ENCODE measurements around the gene DGCR6L.
A peak's percentile ranks its signal among the peaks of the same experiment; 100 is the strongest.
"Not testable (repeated sequence)": the region's sequence is repeated elsewhere in the genome, so short reads cannot be mapped to it uniquely, and the experiment has no call there.

The DGCR6L gene

GRCh38 chr22:20319745-20320658 is at the start of gene DGCR6L:
Gene DGCR6L (minus strand): TSS chr22:20320060. CDS start chr22:20319988, 72 bp downstream.
- DNase-seq, result peak; percentile 61 to 96 (median 86)

- not testable (repeated sequence) for DNase-seq
Observed at GRCh38 chr22:20368875-20369274, 49.0 kb upstream of the DGCR6L start.

GRCh38 chr22:20366841-20367240 is 47.0 kb upstream of the DGCR6L start:
- not testable (repeated sequence) for DNase-seq

GRCh38 chr22:20364335-20365260 is 44.7 kb upstream of the DGCR6L start:
- DNase-seq, result not testable (repeated sequence)

GRCh38 chr22:20362403-20362802 is 42.5 kb upstream of the DGCR6L start:
- not testable (repeated sequence) for DNase-seq

- not testable (repeated sequence) for DNase-seq
Observed at GRCh38 chr22:20361752-20362229, 41.9 kb upstream of the DGCR6L start.

GRCh38 chr22:20360866-20361751 is 41.2 kb upstream of the DGCR6L start:
- DNase-seq, result not testable (repeated sequence)

GRCh38 chr22:20360261-20360660 is 40.4 kb upstream of the DGCR6L start:
- DNase-seq, result not testable (repeated sequence)

- not testable (repeated sequence) for DNase-seq
Observed at GRCh38 chr22:20358503-20359239, 38.8 kb upstream of the DGCR6L start.

- DNase-seq, result not testable (repeated sequence)
Observed at GRCh38 chr22:20357967-20358366, 38.1 kb upstream of the DGCR6L start.

- DNase-seq, result not testable (repeated sequence)
Observed at GRCh38 chr22:20356906-20357305, 37.0 kb upstream of the DGCR6L start.

GRCh38 chr22:20355939-20356636 is 36.2 kb upstream of the DGCR6L start:
- DNase-seq, result not testable (repeated sequence)

- no peak for DNase-seq
Observed at GRCh38 chr22:20354238-20354975, 34.5 kb upstream of the DGCR6L start.

GRCh38 chr22:20352536-20352935 is 32.7 kb upstream of the DGCR6L start:
- not testable (repeated sequence) for DNase-seq

GRCh38 chr22:20346553-20346952 is 26.7 kb upstream of the DGCR6L start:
- DNase-seq, result not testable (repeated sequence)

- DNase-seq, result not testable (repeated sequence)
Observed at GRCh38 chr22:20338291-20338690, 18.4 kb upstream of the DGCR6L start.

GRCh38 chr22:20337807-20338206 is 17.9 kb upstream of the DGCR6L start:
- not testable (repeated sequence) for DNase-seq

GRCh38 chr22:20336561-20336960 is 16.7 kb upstream of the DGCR6L start:
- DNase-seq, result not testable (repeated sequence)

- DNase-seq, result not testable (repeated sequence)
Observed at GRCh38 chr22:20328569-20328930, 8.7 kb upstream of the DGCR6L start.

Measured in hypothalamus (tissue), 51 donors.